ENCODE results near the gene ELOB.
A peak's percentile ranks its signal among the peaks of the same experiment; 100 is the strongest.

ELOB gene

GRCh38 chr16:2809149-2809760 lies 32.2 kb upstream of the ELOB start:
- DNase-seq, result no peak

GRCh38 chr16:2808181-2808580 lies 31.1 kb upstream of the ELOB start:
- DNase-seq, result no peak

- no peak for DNase-seq
Measured at GRCh38 chr16:2806286-2806685, 29.2 kb upstream of the ELOB start.

DNA sequence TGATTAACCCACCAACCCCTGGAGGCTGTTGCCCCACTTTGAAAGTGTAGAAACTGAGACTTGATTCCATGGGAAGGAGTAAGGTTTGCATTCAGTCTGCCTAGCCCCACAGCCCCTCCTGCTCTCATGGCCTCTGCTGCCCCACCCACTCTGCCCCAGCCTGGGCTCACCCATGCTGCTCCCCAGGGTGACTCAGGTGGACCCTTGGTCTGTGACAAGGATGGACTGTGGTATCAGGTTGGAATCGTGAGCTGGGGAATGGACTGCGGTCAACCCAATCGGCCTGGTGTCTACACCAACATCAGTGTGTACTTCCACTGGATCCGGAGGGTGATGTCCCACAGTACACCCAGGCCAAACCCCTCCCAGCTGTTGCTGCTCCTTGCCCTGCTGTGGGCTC lies 27.6 kb upstream of the ELOB start:
- DNase-seq, result no peak

DNA sequence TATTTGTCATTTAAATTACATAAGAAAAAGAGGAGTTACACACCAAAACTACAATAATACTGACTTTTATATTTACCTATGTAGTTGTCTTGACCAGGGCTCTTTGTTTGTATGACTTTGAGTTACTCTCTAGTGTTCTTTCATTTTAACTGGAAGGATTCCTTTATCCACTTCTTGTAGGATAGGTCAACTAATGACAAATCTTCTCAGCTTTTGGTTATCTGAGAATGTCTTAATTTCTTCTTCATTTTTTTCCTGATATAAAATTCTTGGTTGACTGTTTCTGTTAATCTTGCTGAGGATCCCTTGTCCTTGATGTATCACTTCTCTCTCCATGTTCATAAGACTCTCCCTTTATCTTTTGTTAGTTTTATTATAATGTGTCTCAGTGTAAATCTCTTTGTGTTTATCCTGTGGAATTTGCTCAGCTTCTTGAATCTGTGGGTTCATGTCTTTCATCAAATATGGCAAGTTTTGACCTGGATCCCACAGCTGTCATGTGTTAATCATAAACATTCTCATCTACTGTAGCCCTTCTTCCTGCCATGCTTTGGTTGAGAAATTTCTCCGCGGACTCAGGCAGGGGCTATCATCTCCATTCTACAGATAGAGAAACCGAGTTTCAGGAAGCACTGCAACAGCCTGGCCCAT lies 26.6 kb upstream of the ELOB start:
- no peak for DNase-seq

DNA sequence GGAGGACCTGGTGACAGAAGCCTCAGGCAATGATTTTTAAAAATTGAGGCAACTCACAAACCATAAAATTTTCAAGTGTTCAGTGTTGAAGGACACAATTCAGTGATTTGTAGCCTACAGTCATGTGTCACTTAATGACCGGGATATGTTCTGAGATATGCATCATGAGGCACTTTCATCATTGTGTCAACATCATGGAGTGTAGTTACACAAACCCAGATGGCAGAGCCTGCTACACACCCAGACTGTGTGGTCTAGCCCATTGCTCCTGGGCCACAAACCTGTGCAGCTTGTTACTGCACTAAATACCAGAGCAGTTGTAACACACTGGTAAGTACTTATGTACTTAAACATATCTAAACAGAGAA lies 22.8 kb upstream of the ELOB start:
- DNase-seq, result peak; percentile 18 to 58

GRCh38 chr16:2799205-2799858 lies 22.3 kb upstream of the ELOB start:
- DNase-seq, result no peak

GRCh38 chr16:2798723-2799204 lies 21.7 kb upstream of the ELOB start:
- DNase-seq, result no peak

DNA sequence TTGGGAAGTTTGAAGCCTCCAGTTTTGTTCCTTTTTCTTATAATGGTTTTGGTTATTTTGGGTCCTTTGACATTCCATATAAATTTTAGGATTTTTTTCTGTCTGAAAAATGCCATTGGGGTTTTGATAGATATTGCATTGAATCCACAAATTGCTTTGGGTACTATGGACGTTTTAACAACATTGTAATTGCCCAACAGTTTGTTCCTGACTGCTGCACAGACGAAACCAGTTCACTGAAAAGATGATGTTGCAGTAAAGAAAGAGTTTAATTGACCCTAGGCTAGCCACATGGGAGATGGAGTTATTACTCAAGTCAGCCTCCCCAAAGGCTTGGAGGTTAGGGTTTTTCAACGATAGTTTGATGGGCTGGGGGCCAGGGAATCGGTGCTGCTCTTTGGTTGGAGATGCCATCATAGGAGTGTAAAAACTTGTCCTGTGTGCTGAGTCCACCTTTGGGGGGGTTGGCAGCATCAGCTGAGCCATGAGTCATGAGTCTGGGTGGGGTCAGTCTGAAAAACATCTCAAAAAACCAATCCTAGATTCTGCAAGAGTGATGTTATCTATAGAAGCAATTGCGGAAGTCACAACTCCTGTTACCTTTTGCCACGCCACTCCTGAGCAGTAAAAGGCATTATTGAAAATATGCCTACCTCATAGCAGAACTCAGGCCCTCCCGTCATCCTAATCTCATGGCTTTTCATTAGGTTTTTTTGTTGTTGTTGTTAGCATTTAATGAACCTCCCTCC lies 18.5 kb upstream of the ELOB start:
- DNase-seq, result no peak

GRCh38 chr16:2792940-2793339 lies 15.9 kb upstream of the ELOB start:
- no peak for DNase-seq

- DNase-seq, result no peak
Measured at GRCh38 chr16:2791174-2791573, 14.1 kb upstream of the ELOB start.

DNA sequence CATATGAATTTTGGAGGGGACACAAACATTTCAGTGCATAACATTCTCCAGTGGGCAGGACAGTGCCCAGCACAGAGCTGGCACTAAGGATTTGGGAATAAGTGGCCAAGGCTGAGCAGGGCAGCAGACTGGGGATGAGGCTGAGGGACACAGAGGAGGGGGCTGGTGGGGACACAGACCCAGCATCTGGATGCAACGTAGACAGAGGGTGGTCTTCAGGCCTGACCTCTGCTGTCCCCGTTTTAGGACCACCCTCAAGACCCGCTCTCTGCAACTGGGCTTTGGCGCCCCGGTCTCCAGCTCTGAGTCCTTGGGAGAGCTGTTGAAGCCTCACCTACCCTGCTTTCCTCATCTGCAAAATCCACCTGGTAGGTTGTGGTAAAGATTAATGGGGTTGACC lies 13.6 kb upstream of the ELOB start:
- no peak for DNase-seq

- no peak for DNase-seq
Measured at GRCh38 chr16:2787961-2788360, 10.9 kb upstream of the ELOB start.

DNA sequence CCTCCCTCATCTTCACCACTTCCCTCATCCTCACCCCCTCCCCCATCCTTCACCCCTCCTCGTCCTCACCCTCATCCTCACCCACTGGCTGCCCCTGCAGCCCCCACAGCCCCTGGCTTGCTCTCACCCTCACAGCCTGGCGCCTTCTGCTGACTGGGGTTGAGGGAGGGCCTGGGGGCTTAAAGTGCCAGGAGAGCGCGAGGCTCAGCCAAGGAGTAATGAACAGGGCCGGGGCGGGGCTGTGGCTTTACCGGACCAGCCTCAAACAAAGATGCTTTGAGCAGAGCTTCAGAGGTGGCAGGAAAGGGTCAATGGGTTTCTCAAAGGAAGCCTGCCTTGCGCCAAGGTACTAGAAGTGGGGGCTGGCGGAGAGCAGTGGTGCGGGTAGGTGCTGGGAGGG lies 10.3 kb upstream of the ELOB start, which contains the start of gene PRSS33:
Gene PRSS33, minus strand, starts transcription at position 155 of the 400 bp plus-strand sequence. CDS start 1,013 bp downstream, outside the sequence.
- DNase-seq, result no peak

DNA sequence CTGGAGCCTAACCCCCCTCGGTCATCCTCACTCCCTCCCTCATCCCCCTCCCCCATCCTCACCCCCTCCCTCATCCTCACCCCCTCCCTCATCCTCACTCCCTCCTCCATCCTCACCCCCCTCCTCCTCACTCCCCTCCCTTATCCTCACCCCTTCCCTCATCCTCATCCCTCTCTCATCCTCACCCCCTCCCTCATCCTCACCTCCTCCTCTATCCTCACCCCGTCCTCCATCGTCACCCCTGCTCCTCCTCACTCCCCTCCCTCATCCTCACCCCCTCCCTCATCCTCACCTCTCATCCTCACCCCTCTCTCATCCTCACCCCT lies 9.7 kb upstream of the ELOB start:
- no peak for DNase-seq

DNA sequence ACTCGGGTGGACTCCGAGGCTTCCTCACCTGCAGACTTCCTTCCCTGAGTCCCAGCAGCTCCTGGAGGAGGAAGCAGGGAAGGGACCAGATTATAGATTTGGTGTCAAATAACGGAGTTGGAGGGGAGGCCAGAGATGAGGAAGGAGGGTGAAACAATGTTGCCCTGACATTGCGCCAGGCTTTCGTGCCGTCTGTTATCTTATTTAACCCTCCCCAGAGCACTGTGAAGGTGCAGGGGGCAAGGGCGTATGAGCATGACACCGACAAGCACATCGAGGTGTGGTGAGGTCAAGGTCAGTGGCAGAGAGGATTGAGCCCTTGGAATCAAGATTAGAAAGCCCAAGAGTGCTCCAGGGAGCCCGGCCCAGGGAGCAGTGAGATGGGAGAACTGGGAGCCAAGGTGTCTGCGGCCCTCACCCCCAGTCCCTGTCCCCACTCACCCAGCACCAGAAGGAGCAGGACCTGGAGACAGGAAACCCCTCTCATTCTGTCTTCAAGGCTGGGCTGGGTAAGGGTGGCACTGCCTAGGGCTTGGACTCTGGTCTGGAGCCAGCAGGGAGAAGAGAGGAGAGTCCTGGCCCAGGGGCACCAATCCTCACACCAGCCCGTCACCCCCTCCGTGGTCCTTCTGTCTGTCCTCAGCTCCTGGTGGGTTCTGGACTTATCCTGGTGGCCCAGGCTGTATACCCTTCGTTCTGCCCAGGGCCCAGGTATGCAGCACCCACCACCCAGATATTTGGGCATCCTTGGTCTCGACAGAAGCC lies 9.2 kb upstream of the ELOB start:
- no peak for DNase-seq

DNA sequence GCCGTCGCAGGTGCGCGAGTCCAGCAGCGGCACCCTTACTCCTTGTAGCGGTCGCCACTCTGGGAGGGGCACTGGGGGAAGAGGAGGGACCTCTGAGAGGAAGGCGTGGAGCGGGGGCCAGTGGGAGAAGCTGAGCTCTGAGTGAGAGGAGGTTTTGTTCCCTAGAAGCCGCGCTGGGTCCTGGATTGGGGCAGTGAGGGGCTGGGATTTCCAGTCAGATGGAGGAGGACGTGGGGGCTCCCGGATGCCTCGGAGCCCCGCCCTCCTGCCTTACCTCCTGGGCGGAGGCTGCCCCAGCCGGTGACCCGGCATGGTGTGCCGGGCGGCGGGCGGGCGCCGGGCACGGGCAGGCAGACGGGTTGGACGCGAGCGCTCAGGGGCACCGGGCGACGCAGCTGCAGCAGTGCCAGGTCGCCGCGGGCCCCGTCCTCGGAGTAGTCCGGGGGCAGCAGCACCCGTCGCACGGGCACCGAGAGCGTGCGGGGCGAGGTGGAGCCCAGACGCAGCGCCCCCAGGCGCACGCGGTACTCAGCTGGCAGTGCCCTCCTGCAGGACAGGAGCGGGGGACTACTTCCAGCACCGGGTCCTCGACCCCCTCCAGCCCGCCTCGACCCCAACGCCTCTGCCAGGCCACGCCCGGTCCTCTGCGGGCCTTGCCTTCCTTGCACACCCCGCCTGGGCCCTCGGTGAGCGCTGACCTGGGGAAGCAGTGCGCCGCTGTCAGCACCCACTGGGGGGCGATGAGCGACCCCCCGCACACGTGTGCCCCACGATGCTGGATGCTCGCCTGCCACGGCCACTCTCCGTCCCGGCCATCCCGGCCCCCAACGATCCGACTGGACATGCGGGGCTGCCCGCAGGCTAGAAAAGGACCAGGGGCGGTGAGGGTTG lies 8.3 kb upstream of the ELOB start:
- no peak for DNase-seq

DNA sequence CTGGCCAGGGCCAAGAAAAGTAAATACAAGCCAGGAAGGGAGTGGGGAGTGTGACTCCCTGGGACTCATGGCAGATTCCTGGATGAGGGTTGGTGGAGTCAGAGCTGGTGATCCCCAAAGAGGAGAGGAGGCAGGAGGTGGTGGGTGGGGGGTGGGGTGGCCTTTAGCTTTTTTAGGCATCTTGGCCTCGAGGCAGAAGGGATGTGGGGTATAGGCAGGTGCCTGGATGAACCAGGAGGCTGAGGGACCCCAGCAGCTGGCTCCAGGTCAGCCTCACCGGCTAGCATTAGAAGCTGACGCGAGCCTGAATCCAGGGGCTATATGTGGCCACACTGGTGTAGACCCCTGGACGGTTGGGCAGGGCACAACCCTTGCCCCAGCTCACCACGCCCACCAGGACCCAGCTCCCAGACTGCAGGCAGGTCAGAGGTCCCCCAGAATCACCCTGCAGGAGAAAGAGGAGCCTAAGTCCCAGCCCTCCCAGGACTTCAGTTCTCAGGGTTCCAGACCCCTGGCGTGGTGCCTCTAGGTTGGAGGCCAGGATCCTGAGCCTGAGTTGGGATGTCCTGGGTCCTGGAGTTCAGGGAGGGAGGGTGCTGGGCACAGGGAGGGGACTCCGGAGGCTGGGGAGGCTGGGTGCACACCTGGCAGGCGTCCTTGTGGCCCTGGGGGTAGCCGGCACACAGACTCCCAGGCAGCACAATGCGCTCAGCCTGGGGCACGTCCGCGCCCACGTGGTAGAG lies 7.4 kb upstream of the ELOB start:
- DNase-seq, result no peak

GRCh38 chr16:2783581-2784357 lies 6.7 kb upstream of the ELOB start:
- no peak for DNase-seq
